ENCODE results near the gene FMNL2.

Gene FMNL2

DNA sequence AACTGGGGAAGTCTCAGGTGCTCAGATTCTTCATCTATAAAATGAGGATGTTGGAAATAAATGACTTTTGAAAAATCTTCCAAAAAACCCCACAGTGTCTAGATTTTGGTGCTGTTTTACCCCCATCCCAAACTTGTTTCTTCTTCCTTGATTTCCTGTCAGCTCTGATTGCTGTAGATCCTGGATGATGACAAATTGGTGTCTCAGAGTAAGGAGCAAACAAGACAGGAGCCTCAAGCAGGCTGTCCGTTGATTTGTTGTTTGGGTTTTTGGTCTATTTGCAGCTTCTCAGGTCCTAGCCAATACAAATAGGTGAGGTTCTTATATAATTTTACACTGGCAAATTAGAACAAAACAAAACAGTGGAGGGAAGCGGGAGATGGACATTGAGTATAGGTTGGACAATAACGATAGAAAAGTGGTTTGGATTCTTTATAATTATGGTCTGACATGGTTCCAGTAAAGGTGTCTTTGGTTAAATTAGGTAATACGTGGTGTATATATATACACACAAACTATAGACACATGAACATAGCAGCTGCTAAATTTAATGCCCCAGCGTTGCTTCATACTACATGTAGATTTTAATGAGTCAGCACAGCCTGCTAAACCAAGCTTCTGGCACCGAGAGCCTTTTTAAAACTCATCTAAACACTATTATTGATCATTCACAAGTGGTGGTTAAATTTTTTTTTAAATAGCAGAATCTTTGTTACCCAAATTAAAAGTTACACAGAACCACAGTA lies 142.5 kb downstream of the FMNL2 start:
- DNase-seq = no peak

DNA sequence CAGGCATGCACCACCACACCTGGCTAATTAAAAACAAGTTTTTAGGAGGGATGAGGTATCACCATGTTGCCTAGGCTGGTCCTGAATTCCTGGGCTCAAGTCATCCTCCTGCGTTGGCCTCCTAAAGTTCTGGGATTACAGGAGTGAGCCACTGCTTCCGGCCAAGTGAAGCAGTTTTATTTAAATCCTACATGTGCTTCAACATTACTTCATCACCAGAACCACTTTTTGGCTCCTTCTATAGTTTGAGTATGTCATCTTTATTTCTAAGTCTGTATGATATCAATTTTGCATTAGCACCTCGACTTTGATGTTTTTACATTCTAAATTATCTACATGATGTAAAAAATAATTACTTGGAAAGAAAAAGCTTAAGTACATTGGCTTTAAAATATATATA lies 144.3 kb downstream of the FMNL2 start:
- DNase-seq = no peak

DNA sequence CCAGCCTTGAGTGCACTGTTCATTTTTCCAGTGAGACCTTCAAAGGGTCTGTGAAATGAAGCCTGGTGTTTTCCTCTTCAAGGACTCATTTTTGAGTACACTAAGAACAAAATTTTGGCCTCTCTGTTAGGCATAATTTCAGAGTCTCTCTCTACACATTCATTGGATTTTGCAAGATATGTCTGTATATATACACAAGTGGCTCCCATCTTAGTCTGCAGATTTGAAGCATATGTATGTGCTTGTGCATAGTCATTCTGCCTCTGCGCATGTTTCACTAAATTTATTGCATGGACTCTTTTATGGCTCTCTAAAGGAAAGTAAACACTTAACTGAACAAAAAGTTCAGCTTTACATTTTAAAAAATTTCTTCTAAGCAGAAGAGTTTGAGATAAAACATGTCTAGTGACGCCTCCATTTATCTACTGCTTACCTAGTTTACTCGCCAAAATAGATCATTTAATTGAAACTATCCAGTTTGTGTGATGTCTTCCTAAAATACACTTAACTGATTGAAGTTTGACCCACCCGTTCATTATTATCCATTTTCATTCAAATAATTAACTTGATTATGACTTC lies 145.9 kb downstream of the FMNL2 start:
- no peak for DNase-seq

DNA sequence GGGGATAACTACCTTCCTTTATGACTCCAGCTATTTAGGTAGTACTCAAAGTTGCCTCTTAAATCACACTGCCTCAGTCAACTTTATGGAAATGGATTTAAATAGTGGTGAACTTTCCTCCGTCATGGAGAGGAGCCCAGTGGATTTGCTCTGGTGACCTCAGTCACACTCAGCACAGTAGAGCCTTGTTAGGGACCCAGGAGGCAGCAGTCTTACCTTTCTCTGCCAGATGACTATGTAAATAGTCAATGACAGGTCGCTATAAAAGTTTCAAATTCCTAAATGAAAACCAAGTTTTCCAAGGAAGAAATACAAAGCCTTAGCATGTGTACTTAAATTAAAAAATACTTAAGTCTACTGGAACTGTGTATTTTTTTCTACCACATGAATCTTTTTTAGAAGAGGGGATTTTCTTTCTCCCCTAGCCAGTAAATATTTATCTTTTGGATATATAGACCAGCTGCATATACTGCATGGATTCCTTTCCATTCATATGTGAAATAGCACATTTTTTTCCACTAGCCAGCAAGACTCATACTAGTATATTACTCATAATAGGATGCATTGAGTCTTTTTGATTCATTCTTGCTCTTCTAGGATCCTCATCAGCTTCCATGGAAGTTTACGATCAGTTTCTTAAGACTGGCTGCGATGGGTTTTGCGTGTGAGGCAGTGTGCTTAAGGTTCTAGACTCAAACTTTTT lies 147.1 kb downstream of the FMNL2 start:
- no peak for DNase-seq

DNA sequence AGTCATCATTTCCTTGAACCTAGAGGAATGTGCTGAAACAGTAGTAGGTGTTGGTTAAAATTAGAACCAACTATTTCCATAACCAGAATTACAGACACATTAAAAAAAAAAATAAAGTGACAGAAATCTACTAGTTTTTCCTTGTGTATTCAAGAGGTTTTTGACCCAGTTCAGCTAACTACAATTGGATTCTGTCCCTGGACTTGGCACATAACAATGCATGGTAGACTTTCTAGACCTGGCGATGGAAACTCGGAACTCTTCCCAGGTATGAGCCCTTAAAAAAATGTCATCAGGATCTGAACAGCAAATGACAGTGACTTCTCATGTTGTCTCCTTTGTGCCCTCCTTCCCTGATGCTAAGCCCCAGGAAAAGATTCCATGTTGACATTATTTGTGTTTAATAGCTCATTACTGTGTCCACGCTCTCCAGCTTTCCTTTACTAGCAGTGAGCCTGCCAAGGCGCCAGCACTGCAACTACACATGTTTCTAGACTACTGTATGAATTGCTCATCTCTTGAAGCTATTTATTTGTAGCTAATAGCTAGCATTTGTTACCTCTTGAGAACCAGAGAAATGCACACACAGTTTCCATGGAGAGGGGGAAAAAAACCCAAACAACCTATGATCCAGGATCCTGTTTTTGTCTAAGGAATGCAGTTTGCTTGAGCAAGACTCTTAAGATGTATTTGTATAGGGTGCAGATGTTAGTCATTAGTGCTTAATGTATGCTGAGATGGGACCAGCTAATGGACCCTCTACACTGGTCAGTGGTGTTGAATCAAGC lies 148.5 kb downstream of the FMNL2 start:
- no peak for DNase-seq

DNA sequence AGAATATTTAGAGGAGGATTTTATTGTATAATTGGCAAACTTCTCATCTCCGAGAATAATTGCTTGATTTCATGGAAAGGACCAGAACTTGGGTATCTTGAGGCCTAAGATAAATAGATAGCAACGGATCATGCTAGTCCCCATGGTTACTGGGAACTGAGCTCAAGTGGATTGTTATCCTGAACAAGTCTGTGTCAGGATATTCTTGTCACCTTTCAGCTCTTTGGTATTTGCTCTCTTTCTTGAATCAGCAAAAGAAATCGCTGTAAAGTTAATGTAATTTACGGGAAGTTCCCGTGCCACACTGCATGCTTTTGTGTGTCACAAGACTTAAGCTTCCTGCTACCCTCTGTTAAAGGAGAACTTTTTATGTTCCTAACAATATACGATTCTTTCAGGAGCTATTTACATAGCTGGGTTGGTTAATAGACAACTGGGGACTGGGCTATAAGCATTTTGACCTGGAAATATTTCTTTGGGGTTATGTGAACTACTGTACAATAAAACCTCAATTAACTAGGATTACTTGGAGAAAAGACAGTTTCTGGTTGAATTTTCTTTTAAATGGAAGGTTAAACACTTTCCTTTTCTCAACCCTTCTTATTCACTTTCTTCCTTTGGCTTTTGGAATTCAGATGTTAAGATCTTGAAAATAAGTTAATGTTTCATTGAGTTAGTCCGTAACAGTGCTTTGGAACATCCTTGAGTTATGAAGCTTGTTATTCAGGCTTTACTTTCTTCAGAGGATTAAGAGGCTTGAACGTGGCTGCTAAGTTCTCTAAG lies 151.2 kb downstream of the FMNL2 start:
- DNase-seq = no peak

DNA sequence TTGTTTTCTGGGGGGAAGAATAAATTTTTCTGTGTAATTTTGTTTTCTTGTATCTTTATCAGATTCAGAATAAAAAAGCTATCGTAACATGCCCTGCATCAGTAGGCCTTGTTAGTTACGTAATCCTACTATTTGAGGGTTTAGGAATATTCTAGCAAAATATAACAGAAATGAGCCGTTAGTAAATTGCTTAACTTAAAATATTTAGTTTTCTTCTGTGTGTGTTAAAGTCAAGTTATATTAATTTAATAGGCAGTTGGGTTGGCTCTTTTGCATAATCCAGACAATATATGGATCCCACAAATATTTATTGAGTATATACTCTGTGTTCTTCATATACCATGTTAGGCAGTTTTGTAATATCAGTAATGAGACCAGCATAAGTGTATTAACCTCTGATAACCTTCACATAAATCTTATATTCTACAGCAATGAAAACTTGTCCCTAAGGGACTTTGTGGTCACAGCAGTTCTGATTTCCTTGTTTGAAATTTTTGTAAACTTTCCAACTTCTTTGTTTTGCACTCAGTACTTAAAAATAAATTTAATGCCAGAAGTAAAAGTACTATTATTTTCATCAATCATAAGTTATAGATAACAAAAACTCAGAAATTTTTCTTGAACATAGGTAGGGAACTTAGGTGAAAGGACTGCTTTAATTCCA lies 151.9 kb downstream of the FMNL2 start:
- DNase-seq = no peak

DNA sequence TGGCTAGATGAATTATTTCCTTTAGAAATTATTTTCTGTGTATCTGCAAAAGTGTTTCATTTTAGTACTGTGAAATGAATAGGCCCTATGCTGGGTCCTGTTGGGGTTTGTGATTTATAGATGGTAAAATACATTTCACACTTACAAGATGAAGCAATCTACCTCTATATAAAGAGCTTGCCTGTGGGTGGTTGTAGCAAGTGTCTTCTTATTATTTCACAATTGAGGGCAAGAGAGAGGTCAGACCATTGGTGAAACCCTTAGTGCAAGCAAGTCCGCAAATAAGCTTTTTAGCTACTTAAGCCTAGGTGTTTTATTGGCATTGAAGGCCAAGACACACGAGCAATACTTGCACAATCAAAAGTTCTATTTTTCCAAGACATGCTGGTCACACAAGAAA lies 153.1 kb downstream of the FMNL2 start:
- DNase-seq = no peak

DNA sequence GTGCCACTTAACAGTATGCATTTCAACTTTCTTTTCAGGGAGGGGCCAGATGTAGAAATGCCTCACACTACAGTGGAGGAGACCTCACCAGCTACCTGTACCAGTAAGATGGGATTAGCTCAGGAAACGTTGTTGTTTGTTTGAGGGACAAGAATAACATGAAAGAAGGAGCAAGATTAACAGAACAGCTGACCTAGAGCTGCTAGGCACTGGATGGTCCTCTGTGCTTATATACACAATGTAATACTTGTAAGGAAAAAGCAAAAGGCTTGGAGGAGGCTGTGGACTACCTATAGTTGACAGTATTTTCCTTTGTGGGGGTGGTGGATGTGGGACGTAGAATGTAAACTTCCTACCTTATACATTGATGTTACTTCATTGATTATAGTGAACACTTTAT lies 154.4 kb downstream of the FMNL2 start:
- no peak for DNase-seq

DNA sequence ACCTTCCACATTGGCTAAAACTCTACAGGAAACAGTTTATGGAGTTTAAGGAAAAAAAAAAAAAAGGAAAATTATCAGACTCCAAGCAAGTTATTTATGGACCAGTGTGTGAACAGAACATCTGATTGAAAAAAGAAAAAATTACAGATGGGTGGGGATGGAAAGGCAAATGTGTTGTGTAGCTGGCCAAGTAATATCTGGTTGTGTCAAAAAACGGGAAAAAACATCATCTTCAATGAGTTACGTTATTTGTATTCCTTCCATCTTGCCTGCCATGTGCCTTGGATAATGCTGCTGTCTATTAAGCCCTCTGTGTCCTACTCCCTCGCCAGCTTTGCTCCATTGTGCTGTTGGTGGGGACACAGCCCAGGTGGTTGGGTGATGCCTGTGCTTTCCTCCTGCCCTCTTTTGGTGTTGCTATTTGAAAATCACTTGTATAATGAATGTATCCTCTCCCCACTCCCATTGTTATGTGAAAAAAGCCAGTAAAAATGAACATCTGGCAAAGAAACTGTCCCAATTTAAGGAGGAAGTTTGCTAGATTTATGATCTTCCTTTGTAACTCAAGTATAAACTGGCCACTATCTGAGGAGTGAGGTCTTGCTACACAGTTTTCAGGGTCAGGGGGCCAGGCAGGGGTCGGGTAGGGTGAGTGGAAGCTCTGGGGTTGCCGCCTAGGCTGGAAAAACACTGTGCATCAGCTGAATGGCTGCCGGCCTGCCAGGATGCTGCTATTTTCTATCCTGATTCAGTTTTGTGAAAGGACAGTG lies 155.9 kb downstream of the FMNL2 start:
- DNase-seq = no peak

DNA sequence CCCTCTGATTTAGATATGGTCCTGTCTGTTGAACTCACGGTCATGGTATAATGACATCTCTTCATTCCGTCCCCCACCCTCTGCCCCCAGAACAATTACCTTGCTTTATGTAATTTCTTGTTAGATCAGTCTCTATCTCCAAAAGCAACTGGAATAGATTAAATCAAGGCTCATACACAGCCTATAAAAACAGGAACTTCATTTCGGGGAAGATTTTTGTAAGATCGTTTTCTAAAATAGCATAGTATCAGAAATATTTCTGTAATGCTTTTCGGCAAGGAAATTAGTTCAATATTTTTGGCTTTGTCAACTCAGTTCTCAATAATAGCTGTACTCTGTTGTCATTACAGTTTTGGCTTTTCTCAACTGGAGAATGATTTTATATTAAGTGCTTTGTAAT lies 157.2 kb downstream of the FMNL2 start:
- DNase-seq = no peak

DNA sequence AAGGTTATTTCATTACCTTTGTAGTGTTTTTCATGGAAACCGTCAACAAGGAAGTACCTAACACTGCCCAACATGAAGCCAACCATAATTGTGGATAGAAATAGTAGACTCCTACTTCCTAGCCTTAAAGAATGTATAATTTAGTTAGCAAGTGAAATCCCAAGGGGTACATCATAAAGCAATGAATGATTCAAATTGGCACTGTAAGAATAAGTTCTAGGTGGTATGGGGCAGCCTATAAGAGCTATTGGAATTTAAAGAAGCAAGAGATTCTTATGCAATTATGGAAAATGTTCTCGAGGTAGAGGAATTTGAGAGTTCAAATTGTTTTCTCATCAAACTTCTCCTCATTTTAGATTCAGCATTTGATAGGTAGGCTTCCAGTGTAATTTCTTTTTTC lies 157.9 kb downstream of the FMNL2 start:
- no peak for DNase-seq

DNA sequence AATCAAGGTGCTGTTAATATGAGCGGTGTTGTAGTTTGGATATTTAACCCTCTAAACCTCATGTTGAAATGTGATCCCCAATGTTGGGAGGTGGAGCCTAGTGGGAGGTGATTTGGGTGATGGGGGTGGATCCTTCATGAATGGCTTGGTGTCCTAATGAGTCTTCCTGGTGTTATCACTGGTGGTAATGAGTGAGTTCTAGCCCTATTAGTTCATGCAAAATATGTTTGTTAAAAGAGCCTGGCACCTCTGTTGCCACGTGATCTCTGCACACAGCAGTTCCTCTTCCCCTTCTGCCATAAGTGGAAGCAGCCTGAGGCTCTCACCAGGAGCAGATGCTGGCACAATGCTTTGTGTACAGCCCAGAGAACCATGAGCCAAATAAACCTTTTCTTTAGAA lies 158.4 kb downstream of the FMNL2 start:
- DNase-seq = no peak

DNA sequence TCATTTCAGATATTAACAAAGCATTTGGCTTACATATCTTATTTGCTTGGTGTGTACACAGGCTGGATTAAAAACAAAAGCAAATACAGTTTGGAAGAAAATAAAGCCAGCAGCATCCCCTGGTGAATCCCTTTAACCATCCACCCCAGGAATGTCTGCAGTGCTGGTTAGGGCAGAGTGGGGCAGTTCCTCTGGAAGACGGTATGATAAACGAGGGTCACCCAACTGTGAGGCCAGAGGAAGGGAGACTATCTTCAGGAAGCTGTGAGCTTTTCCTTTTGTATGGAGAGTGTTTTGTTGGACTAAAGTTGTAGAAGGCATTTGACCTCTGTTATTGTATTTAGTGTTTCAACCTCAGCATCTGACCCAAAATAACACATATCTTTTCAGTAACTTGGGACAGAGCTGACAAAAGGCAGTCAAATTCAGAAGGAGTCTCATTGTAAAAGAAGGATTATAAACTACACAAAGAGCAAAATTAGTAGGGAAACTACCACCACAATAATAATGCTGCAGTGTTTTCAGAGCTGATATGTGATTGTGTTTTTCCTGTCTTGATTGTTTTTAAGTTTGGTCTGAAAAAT lies 159.1 kb downstream of the FMNL2 start:
- no peak for DNase-seq

DNA sequence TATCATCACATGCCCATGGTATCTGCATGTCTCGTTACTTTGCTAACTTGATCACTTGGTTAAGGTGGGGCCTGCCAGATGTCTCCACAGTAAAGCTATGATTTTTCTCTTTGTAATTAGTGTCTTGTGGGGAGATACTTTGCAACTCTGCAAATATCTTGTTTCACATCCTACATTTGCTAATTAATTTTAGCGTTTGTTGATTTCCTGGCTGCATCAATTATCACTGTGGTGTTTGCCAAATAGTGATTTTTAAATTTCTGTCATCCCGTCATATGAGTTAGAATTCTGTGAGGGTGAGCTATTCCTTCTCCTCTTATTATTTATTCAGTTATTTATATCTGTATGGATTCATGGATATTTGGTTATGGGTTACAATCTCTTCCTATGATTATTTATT lies 161.4 kb downstream of the FMNL2 start:
- no peak for DNase-seq

DNA sequence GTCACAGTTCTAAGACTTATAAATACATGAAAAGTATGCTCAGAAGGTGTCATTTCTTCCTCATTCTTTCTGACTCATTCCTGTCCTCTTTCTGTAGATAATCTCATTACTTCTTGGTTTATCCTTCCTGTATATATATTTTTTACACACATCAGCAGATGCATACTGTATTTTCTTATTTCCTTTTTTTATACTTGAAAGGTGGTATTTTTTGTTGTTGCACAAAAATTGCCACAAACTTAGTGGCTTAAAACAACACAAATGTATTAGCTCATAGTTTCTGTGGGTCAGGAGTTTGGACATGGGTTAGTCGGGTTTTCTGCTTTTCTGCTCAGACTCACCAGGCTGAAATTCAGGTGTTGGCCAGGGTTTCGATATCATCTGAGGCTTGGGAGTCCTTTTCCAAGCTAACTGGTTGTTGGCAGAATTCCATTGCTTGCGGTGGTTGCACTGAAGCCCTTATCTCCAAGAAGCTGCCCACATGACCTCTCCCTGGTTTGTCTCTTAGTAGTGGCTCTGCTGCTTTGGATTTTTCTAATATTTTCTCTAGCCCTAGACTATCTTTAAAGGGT lies 162.6 kb downstream of the FMNL2 start:
- no peak for DNase-seq

DNA sequence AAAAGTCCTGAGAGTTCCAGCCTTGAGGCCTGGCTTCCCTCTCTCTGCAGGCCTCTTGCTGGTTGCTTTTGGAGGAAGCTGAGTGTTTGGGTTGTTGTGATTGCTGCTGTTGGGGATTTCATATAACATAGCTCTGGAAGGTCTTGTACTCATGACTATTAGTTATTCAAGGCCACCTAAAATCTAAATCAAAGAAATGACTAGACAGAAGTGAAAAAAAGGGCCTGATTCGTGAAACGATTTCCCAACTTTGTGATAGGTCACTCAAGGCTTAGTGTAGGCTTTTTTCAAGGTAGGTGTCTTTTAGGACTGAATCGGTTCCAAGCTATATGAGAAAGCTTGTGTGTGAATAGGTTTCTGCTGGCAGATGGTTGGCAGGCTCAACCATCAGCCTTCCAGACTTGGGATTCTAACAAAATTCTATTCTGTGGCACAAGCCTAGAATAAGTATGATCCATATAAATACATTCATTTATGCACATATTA lies 164.4 kb downstream of the FMNL2 start:
- no peak for DNase-seq

DNA sequence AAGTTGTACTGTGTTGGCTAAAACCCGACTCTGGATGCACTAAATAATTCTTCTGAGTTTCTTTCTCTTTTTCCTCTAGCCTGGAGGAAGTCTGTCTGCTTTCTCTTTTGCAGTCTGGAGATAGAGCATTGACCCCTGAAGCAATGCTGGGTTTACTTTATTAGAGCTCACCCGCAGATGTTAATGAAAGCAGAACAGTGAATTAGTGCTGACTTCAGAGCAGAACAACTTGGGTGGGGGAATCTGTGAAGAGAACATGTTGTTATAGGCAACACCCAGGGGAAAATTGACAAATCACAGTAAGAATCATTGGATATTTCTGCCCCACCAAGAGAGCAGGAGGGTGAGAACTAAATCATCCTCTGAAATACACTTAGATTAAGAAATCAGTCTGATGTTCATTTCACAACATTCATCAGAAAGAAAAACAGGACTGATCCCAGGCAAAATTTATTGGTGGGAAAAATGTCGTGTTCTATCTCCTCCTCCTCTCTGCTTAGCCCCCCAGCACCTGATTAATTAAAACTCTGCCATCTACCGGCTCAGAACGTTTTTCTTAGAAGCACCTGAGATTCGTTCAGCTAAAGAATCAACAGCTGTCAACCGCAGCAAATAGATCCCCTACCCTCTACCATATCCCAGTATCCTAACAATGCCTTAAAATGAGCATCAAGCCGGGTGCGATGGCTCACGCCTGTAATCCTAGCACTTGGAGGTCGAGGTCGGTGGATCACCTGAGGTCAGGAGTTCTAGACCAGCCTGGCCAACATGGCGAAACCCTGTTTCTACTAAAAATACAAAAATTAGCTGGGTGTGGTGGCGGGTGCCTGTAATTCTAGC lies 165.1 kb downstream of the FMNL2 start:
- DNase-seq = no peak

DNA sequence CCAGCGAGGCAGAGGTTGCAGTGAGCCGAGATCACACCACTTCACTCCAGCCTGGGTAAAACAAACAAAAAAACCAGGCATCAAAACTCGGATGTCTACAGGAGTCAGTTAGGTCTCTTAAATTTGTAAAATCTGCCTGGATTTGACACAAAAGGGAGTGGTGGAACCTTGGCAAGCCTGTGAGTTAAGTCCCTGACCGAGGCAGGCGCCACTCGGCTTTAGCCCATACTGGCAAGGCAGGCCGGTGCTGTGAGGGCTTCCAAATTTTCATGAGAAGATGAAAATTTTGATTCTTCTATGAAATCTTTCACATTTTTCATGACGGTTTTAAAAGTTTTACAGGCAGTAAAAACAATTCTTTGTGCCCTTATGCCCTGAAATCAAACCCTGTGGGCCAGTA lies 165.8 kb downstream of the FMNL2 start:
- DNase-seq = no peak

DNA sequence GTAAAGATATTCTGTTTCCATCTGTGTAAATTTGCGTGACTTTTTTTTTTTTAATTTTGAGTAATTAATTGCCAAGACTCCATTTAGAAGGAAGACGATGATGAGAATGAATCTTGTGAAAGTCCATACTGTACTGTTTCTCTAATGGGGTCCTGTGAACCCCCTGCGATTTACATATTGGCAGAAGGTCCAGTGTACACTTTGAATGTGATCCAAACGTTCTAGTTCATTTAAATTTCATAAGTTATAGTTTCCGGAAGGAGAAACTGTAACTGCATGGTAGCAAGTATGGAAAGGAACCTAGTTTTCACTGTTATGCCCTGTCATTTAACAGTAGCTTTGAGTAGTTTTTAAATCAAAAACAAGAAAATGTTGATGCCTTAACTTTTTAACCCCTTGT lies 166.7 kb downstream of the FMNL2 start:
- no peak for DNase-seq

Data from KG1 (cell line).